CD4-positive, alpha-beta memory T cell (primary cell): Measurements from ENCODE around the gene NLGN3. TPM values are rescaled to one million over a fixed set of nuclear protein-coding genes. Genes with fewer than 3 reads are reported as not detected.
A peak's percentile ranks its signal among the peaks of the same experiment; 100 is the strongest.

Experiments used
- CTCF ChIA-PET: fragments of 350-600 bp; sonication (Branson Sonifier 250); formaldehyde crosslinking; loops from one replicate; lab custom pipeline; 2021; ENCODE audit warnings: inconsistent platforms; ENCODE audit not compliant: partially characterized antibody; lab: Charles Lee
- POLR2A ChIA-PET: fragments of 350-600 bp; sonication (Branson Sonifier 250); formaldehyde crosslinking; loops from one replicate; lab custom pipeline; 2021; ENCODE audit not compliant: partially characterized antibody; lab: Charles Lee
- DNase-seq, 5 donors: peaks; one replicate each; pipeline versions ENCODE4 v3.0.0 to v3.0.0-alpha.2; 2020 to 2022; ENCODE audit warnings: mixed read lengths in 1 of 5
- H3K27ac ChIP-seq: one replicate; pipeline ENCODE4 v1.7.0; 2013; ENCODE audit warnings: low read depth, low read length
- H3K27me3 ChIP-seq: 2 replicates; pipeline ENCODE4 v1.7.0; 2013; ENCODE audit warnings: mild to moderate bottlenecking, low read length, moderate library complexity; ENCODE audit not compliant: insufficient read depth
- H3K36me3 ChIP-seq: 2 replicates; pipeline ENCODE4 v1.7.0; 2013; ENCODE audit warnings: mild to moderate bottlenecking, low read length, moderate library complexity; ENCODE audit not compliant: insufficient read depth
- H3K4me1 ChIP-seq: 2 replicates; pipeline ENCODE4 v1.7.0; 2013; ENCODE audit warnings: mild to moderate bottlenecking, low read length, moderate library complexity; ENCODE audit not compliant: insufficient read depth
- H3K4me3 ChIP-seq, 2 donors: one replicate each; pipeline ENCODE4 v1.7.0; 2013; ENCODE audit warnings: low read length in 2 of 2, mild to moderate bottlenecking in 1 of 2
- H3K9me3 ChIP-seq, 2 donors: one replicate each; pipeline ENCODE4 v1.7.0; 2013; ENCODE audit warnings: low read length in 2 of 2, control low read depth in 1 of 2; ENCODE audit not compliant: control insufficient read depth in 1 of 2
- H3K27ac Mint-ChIP-seq, 7 donors: one replicate each; pipeline ENCODE4 v1.8.0; 2020 to 2021; ENCODE audit warnings: mixed read lengths in 7 of 7, mild to moderate bottlenecking in 6 of 7, inconsistent platforms in 3 of 7, moderate library complexity in 3 of 7
- H3K27me3 Mint-ChIP-seq, 2 donors: one replicate each; pipeline ENCODE4 v1.8.0; 2020 to 2021; ENCODE audit warnings: mixed read lengths in 2 of 2
- H3K36me3 Mint-ChIP-seq, 2 donors: one replicate each; pipeline ENCODE4 v1.8.0; 2020 to 2021; ENCODE audit warnings: mixed read lengths in 2 of 2, inconsistent platforms in 1 of 2, mild to moderate bottlenecking in 1 of 2
- H3K4me1 Mint-ChIP-seq, 4 donors: one replicate each; pipeline ENCODE4 v1.8.0; 2020 to 2021; ENCODE audit warnings: mixed read lengths in 4 of 4, mild to moderate bottlenecking in 1 of 4
- H3K4me3 Mint-ChIP-seq, 8 donors: one replicate each; pipeline ENCODE4 v1.8.0; 2020 to 2021; ENCODE audit warnings: mixed read lengths in 8 of 8, mild to moderate bottlenecking in 7 of 8, moderate library complexity in 6 of 8, inconsistent platforms in 3 of 8
- H3K9me3 Mint-ChIP-seq, 8 donors: one replicate each; pipeline ENCODE4 v1.8.0; 2020 to 2021; ENCODE audit warnings: mixed read lengths in 8 of 8, mild to moderate bottlenecking in 5 of 8, inconsistent platforms in 3 of 8, moderate library complexity in 1 of 8
- intact Hi-C: fragments of 100-400 bp; cut with micrococcal nuclease; formaldehyde crosslinking; loops from one replicate; pipeline ENCODE4 v1.15.1; 2023
- polyA plus RNA-seq, 2 donors: library from polyadenylated mRNA; unstranded; fragments of 300-500 nt; fragmentation: Illumina TruSeq; gene quantifications; one replicate each; pipeline ENCODE4 v1.2.3, GENCODE V29; 2021
- total RNA-seq, 2 experiments: library from RNA; stranded (reverse); gene quantifications; one replicate each; pipeline ENCODE4 v1.2.3, GENCODE V29; 2021

The NLGN3 gene
- total and polyA plus RNA-seq, 4 experiments from 2014 or later: 0.21 to 2.3 (median 1.2) TPM

- Mint-ChIP-seq H3K4me3 (peak overlapping the region; percentile 91 to 98 (median 94)), H3K27ac (peak overlapping the region; percentile 94 to 99 (median 98)), H3K4me1 (peaks cover 5 to 23% (median 16%) of the 10 kb centered on the region in 4 donors), H3K9me3 (no peaks in the 10 kb centered on the region), H3K36me3 (peaks cover 0 to 21% of the 10 kb centered on the region in 2 donors), H3K27me3 (no peaks in the 10 kb centered on the region)
- peak in 1 of 5 donors; percentile 70 for DNase-seq
- peaks cover 8% of the 10 kb centered on the region for H3K4me1 ChIP-seq
- ChIA-PET CTCF (interaction anchor here (1.0 to 4.9 kb wide), 7 partner anchors 15 to 211 kb away, joined by 3 to 31 read pairs (median 6); partner anchors contain the start of gene NONO), POLR2A (interaction anchor here (0.6 to 4.0 kb wide), 16 partner anchors 9 to 730 kb away, joined by 3 to 67 read pairs (median 7); partner anchors contain the start of genes FOXO4, IL2RG, MED12 and NONO)
- H3K9me3 ChIP-seq: no peaks in the 10 kb centered on the region
- H3K36me3 ChIP-seq: no peaks in the 10 kb centered on the region
- no peaks in the 10 kb centered on the region for H3K27me3 ChIP-seq
- intact Hi-C loops: loop anchor here (1.0 to 5.0 kb wide), 3 partner anchors 69 to 185 kb away; partner anchors contain the start of genes IL2RG, SNX12 and TAF1
- peak overlapping the region; percentile 85 for H3K27ac ChIP-seq
- peak overlapping the region; percentile 67 to 81 for H3K4me3 ChIP-seq
Measured at GRCh38 chrX:71181558-71181909, 36.9 kb downstream of the NLGN3 start.

GRCh38 chrX:71181910-71182799, 37.5 kb downstream of the NLGN3 start:
- H3K27me3 ChIP-seq: no peaks in the 10 kb centered on the region
- H3K4me3 ChIP-seq: peak overlapping the region; percentile 67 to 81
- H3K9me3 ChIP-seq: no peaks in the 10 kb centered on the region
- peak overlapping the region; percentile 85 for H3K27ac ChIP-seq
- intact Hi-C loops: loop anchor here (1.0 to 5.0 kb wide), 8 partner anchors 15 to 212 kb away; partner anchors contain the start of genes FOXO4, IL2RG, NONO and SNX12
- no peaks in the 10 kb centered on the region for H3K27me3 Mint-ChIP-seq
- H3K9me3 Mint-ChIP-seq: no peaks in the 10 kb centered on the region
- DNase-seq: peak; percentile 81 to 91 (median 84)
- peak overlapping the region; percentile 91 to 98 (median 94) for H3K4me3 Mint-ChIP-seq
- no peaks in the 10 kb centered on the region for H3K36me3 ChIP-seq
- CTCF ChIA-PET: interaction anchor here (0.8 to 4.9 kb wide), 8 partner anchors 10 to 212 kb away, joined by 3 to 31 read pairs (median 6); partner anchors contain the start of genes NONO and ZMYM3
- peak overlapping the region; percentile 94 to 99 (median 98) for H3K27ac Mint-ChIP-seq
- peaks cover 5 to 27% (median 19%) of the 10 kb centered on the region in 4 donors for H3K4me1 Mint-ChIP-seq
- peaks cover 8% of the 10 kb centered on the region for H3K4me1 ChIP-seq
- H3K36me3 Mint-ChIP-seq: peaks cover 0 to 18% of the 10 kb centered on the region in 2 donors
- POLR2A ChIA-PET: interaction anchor here (0.6 to 4.0 kb wide), 18 partner anchors 9 to 730 kb away, joined by 3 to 67 read pairs (median 6); partner anchors contain the start of genes FOXO4, IL2RG, MED12 and NONO

- peaks cover 0 to 16% of the 10 kb centered on the region in 2 donors for H3K36me3 Mint-ChIP-seq
- Histone ChIP-seq H3K36me3 (no peaks in the 10 kb centered on the region), H3K9me3 (no peaks in the 10 kb centered on the region), H3K27ac (peak overlapping the region; percentile 85), H3K27me3 (no peaks in the 10 kb centered on the region), H3K4me1 (peaks cover 8% of the 10 kb centered on the region), H3K4me3 (peak overlapping the region in 1 of 2 donors; percentile 67)
- POLR2A ChIA-PET: interaction anchor here (1.0 to 4.0 kb wide), 12 partner anchors 8 to 183 kb away, joined by 3 to 67 read pairs (median 12); partner anchors contain the start of genes FOXO4, IL2RG, NONO and TAF1
- intact Hi-C loops: loop anchor here (1.0 to 5.0 kb wide), 6 partner anchors 14 to 213 kb away; partner anchors contain the start of genes FOXO4, IL2RG, NONO and ZMYM3
- peak overlapping the region; percentile 94 to 99 (median 98) for H3K27ac Mint-ChIP-seq
- H3K4me1 Mint-ChIP-seq: peaks cover 5 to 27% (median 18%) of the 10 kb centered on the region in 4 donors
- CTCF ChIA-PET: interaction anchor here (1.4 to 4.9 kb wide), 5 partner anchors 14 to 213 kb away, joined by 4 to 31 read pairs (median 7); partner anchors contain the start of genes NONO and ZMYM3
- H3K9me3 Mint-ChIP-seq: no peaks in the 10 kb centered on the region
- H3K4me3 Mint-ChIP-seq: peak overlapping the region; percentile 91 to 98 (median 94)
- H3K27me3 Mint-ChIP-seq: no peaks in the 10 kb centered on the region
- DNase-seq: no peak
Measured at GRCh38 chrX:71182871-71183270, 38.2 kb downstream of the NLGN3 start.

GRCh38 chrX:71183341-71183740, 38.7 kb downstream of the NLGN3 start:
- POLR2A ChIA-PET: interaction anchor here (1.8 to 4.0 kb wide), 6 partner anchors 8 to 183 kb away, joined by 7 to 67 read pairs (median 32); partner anchors contain the start of genes NONO, TAF1 and ZMYM3
- Mint-ChIP-seq H3K9me3 (no peaks in the 10 kb centered on the region), H3K27ac (peak overlapping the region in 1 of 7 donors; percentile 94), H3K4me1 (peaks cover 5 to 27% (median 16%) of the 10 kb centered on the region in 4 donors), H3K36me3 (peaks cover 0 to 16% of the 10 kb centered on the region in 2 donors), H3K4me3 (peak overlapping the region in 1 of 8 donors; percentile 94), H3K27me3 (no peaks in the 10 kb centered on the region)
- H3K9me3 ChIP-seq: no peaks in the 10 kb centered on the region
- no peak for DNase-seq
- no peak overlapping the region for H3K4me3 ChIP-seq
- peaks cover 8% of the 10 kb centered on the region for H3K4me1 ChIP-seq
- no peaks in the 10 kb centered on the region for H3K27me3 ChIP-seq
- CTCF ChIA-PET: interaction anchor here (1.4 to 1.6 kb wide), 2 partner anchors 71 to 186 kb away, joined by 4 to 5 read pairs; partner anchors contain the start of gene ZMYM3
- no peaks in the 10 kb centered on the region for H3K36me3 ChIP-seq
- no peak overlapping the region for H3K27ac ChIP-seq
- intact Hi-C loops: loop anchor here (2.0 to 5.0 kb wide), 2 partner anchors 13 to 71 kb away; partner anchors contain the start of gene IL2RG

GRCh38 chrX:71184092-71184491, 39.5 kb downstream of the NLGN3 start:
- no peak for DNase-seq
- Mint-ChIP-seq H3K36me3 (peaks cover 0 to 12% of the 10 kb centered on the region in 2 donors), H3K4me3 (no peak overlapping the region), H3K9me3 (no peaks in the 10 kb centered on the region), H3K27ac (peak overlapping the region in 2 of 7 donors; percentile 25 to 26), H3K4me1 (peaks cover 3 to 23% (median 14%) of the 10 kb centered on the region in 4 donors), H3K27me3 (no peaks in the 10 kb centered on the region)
- Histone ChIP-seq H3K36me3 (no peaks in the 10 kb centered on the region), H3K27ac (no peak overlapping the region), H3K4me1 (peaks cover 8% of the 10 kb centered on the region), H3K27me3 (no peaks in the 10 kb centered on the region), H3K9me3 (no peaks in the 10 kb centered on the region), H3K4me3 (no peak overlapping the region)
- POLR2A ChIA-PET: interaction anchor here (1.1 to 4.0 kb wide), 4 partner anchors 13 to 182 kb away, joined by 3 to 67 read pairs (median 4); partner anchors contain the start of genes NONO and TAF1
- CTCF ChIA-PET: no interaction called here
- intact Hi-C loops: loop anchor here (5.0 kb wide), 1 partner anchor 72 kb away; the partner anchor contains the start of gene IL2RG

GRCh38 chrX:71184803-71185495, 40.3 kb downstream of the NLGN3 start:
- no peaks in the 10 kb centered on the region for H3K27me3 ChIP-seq

More at GRCh38 chrX:71184803-71185495, 40.3 kb downstream of the NLGN3 start:
- peak overlapping the region; percentile 15 to 92 (median 72) for H3K27ac Mint-ChIP-seq
- CTCF ChIA-PET: interaction anchor here (1.9 kb wide), 1 partner anchor 98 kb away, joined by 4 read pairs; the partner anchor contains the start of gene NONO
- H3K4me1 Mint-ChIP-seq: peaks cover 3 to 21% (median 14%) of the 10 kb centered on the region in 4 donors
- H3K36me3 Mint-ChIP-seq: peaks cover 0 to 12% of the 10 kb centered on the region in 2 donors
- no peaks in the 10 kb centered on the region for H3K9me3 Mint-ChIP-seq
- H3K4me3 Mint-ChIP-seq: no peak overlapping the region
- intact Hi-C loops: loop anchor here (5.0 kb wide), 1 partner anchor 73 kb away; the partner anchor contains the start of gene IL2RG
- H3K4me3 ChIP-seq: no peak overlapping the region
- H3K36me3 ChIP-seq: no peaks in the 10 kb centered on the region
- peaks cover 8% of the 10 kb centered on the region for H3K4me1 ChIP-seq
- no peak overlapping the region for H3K27ac ChIP-seq
- no peak for DNase-seq
- POLR2A ChIA-PET: interaction anchor here (1.1 to 4.0 kb wide), 4 partner anchors 12 to 181 kb away, joined by 3 to 67 read pairs (median 4); partner anchors contain the start of genes NONO and TAF1
- H3K27me3 Mint-ChIP-seq: no peaks in the 10 kb centered on the region
- H3K9me3 ChIP-seq: no peaks in the 10 kb centered on the region
